ENCODE data around the gene TMPRSS3.

TMPRSS3 gene

GRCh38 chr21:42405064-42406013 lies 9.5 kb upstream of the TMPRSS3 start:
- DNase-seq (ENCODE audit: low read depth): no peak
- no peak for TF ChIP-seq CTCF (IDR thresholded peaks at IDR 0.05; ENCODE audit: insufficient read depth, low read depth, low read length, missing control alignments)
- H3K4me3 ChIP-seq (ENCODE audit: low read length): no peak overlapping the region

- H3K4me3 ChIP-seq (ENCODE audit: low read length): no peak overlapping the region
- TF ChIP-seq CTCF (IDR thresholded peaks at IDR 0.05; ENCODE audit: insufficient read depth, low read depth, low read length, missing control alignments): no peak
- no peak for DNase-seq (ENCODE audit: low read depth)
These were observed 8.7 kb upstream of the TMPRSS3 start for GRCh38 chr21:42404539-42404938.

GRCh38 chr21:42403611-42404231 lies 7.9 kb upstream of the TMPRSS3 start, which contains the start of gene UBASH3A:
TSS of gene UBASH3A (plus strand) at chr21:42403902. CDS start at chr21:42403946, 44 bp downstream.
- TF ChIP-seq CTCF (IDR thresholded peaks at IDR 0.05; ENCODE audit: insufficient read depth, low read depth, low read length, missing control alignments): no peak
- no peak for DNase-seq (ENCODE audit: low read depth)
- H3K4me3 ChIP-seq (ENCODE audit: low read length): no peak within 1 kb of the TSS

GRCh38 chr21:42401820-42402251 lies 6.0 kb upstream of the TMPRSS3 start:
- no peak for DNase-seq (ENCODE audit: low read depth)
- TF ChIP-seq CTCF (IDR thresholded peaks at IDR 0.05; ENCODE audit: insufficient read depth, low read depth, low read length, missing control alignments): no peak
- no peak overlapping the region for H3K4me3 ChIP-seq (ENCODE audit: low read length)

- TF ChIP-seq CTCF (IDR thresholded peaks at IDR 0.05; ENCODE audit: insufficient read depth, low read depth, low read length, missing control alignments): no peak
- DNase-seq (ENCODE audit: low read depth): no peak
- H3K4me3 ChIP-seq (ENCODE audit: low read length): no peak overlapping the region
These were observed 5.3 kb upstream of the TMPRSS3 start for GRCh38 chr21:42401154-42401553.

- no peak overlapping the region for H3K4me3 ChIP-seq (ENCODE audit: low read length)
- peak; percentile 34 for DNase-seq (ENCODE audit: low read depth)
- TF ChIP-seq CTCF (IDR thresholded peaks at IDR 0.05; ENCODE audit: insufficient read depth, low read depth, low read length, missing control alignments): no peak
These were observed 4.7 kb upstream of the TMPRSS3 start for GRCh38 chr21:42400525-42400924.
